ENCODE data around the gene GOLM1.

Gene GOLM1

DNA sequence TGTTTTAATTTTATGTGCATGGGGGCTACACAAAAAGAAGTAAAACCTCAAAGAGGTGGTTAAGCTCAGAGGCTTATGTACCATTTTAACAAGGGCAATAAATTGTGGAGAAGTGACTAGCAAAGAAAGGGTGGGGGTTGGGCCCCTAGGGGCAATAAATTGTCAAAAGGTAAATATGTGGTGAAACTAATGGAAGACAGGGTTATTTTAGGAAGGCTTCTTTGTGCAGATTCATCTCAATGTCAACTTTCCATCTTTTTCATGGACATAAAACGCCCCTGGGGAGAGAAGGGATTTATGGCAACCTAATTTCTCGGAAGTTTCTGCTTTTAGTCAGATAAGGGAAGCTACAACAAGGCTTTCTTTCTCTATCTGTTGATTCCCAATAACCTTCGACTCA is 42.5 kb upstream of the GOLM1 start (continued):
- TF ChIP-seq, protein P1, sequence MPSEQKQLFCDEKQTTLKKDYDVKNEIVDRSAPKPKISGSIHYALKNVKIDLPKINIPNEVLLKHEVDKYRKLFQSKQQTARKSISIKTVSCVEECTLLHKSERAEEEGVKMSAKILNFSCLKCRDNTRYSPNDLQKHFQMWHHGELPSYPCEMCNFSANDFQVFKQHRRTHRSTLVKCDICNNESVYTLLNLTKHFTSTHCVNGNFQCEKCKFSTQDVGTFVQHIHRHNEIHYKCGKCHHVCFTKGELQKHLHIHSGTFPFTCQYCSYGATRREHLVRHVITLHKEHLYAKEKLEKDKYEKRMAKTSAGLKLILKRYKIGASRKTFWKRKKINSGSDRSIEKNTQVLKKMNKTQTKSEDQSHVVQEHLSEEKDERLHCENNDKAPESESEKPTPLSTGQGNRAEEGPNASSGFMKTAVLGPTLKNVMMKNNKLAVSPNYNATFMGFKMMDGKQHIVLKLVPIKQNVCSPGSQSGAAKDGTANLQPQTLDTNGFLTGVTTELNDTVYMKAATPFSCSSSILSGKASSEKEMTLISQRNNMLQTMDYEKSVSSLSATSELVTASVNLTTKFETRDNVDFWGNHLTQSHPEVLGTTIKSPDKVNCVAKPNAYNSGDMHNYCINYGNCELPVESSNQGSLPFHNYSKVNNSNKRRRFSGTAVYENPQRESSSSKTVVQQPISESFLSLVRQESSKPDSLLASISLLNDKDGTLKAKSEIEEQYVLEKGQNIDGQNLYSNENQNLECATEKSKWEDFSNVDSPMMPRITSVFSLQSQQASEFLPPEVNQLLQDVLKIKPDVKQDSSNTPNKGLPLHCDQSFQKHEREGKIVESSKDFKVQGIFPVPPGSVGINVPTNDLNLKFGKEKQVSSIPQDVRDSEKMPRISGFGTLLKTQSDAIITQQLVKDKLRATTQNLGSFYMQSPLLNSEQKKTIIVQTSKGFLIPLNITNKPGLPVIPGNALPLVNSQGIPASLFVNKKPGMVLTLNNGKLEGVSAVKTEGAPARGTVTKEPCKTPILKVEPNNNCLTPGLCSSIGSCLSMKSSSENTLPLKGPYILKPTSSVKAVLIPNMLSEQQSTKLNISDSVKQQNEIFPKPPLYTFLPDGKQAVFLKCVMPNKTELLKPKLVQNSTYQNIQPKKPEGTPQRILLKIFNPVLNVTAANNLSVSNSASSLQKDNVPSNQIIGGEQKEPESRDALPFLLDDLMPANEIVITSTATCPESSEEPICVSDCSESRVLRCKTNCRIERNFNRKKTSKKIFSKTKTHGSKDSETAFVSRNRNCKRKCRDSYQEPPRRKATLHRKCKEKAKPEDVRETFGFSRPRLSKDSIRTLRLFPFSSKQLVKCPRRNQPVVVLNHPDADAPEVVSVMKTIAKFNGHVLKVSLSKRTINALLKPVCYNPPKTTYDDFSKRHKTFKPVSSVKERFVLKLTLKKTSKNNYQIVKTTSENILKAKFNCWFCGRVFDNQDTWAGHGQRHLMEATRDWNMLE (tag by site-specific recombination; conservative IDR thresholded peaks at IDR 0.05; ENCODE audit: low read depth): no peak
- TF ChIP-seq ZNF776 (tag by site-specific recombination; IDR thresholded peaks at IDR 0.05; ENCODE audit: borderline replicate concordance) (0 out of 2 replicates have a peak, but pooled peaks have one; percentile 29), ZFP69B (tag by site-specific recombination; IDR thresholded peaks at IDR 0.05) (no peak), ZNF560 (tag by site-specific recombination; IDR thresholded peaks at IDR 0.05; ENCODE audit: borderline replicate concordance) (no peak), BCL11A (tag by site-specific recombination; IDR thresholded peaks at IDR 0.05; ENCODE audit: low read depth) (no peak), ZSCAN30 (tag by site-specific recombination; IDR thresholded peaks at IDR 0.05) (peak; percentile 96), ZNF610 (tag by site-specific recombination; IDR thresholded peaks at IDR 0.05; ENCODE audit: borderline replicate concordance) (peak; percentile 94), ZXDB (tag by site-specific recombination; IDR thresholded peaks at IDR 0.05) (peak; percentile 93), ZNF76 (tag by site-specific recombination; IDR thresholded peaks at IDR 0.05; ENCODE audit: borderline replicate concordance, low read depth) (no peak; the same call in 1 of the 2 replicates), GLIS2 (tag by site-specific recombination; IDR thresholded peaks at IDR 0.05) (no peak), ZFHX2 (tag by site-specific recombination; conservative IDR thresholded peaks at IDR 0.05) (no peak), ZNF140 (tag by site-specific recombination; IDR thresholded peaks at IDR 0.05) (no peak), GLI4 (tag by site-specific recombination; IDR thresholded peaks at IDR 0.05) (no peak), ZNF214 (tag by site-specific recombination; IDR thresholded peaks at IDR 0.05; ENCODE audit: borderline replicate concordance) (no peak; the same call in 1 of the 2 replicates), SALL2 (tag by site-specific recombination; IDR thresholded peaks at IDR 0.05; ENCODE audit: borderline replicate concordance) (no peak), ZNF785 (tag by site-specific recombination; IDR thresholded peaks at IDR 0.05) (no peak), ZNF366 (tag by site-specific recombination; conservative IDR thresholded peaks at IDR 0.05) (no peak), ZNF660 (tag by site-specific recombination; IDR thresholded peaks at IDR 0.05) (no peak), ZNF624 (tag by site-specific recombination; IDR thresholded peaks at IDR 0.05) (no peak), ZNF10 (tag by site-specific recombination; IDR thresholded peaks at IDR 0.05) (no peak), ZFP3 (tag by site-specific recombination; IDR thresholded peaks at IDR 0.05; ENCODE audit: low read depth) (no peak)
- TF ChIP-seq, protein P2, sequence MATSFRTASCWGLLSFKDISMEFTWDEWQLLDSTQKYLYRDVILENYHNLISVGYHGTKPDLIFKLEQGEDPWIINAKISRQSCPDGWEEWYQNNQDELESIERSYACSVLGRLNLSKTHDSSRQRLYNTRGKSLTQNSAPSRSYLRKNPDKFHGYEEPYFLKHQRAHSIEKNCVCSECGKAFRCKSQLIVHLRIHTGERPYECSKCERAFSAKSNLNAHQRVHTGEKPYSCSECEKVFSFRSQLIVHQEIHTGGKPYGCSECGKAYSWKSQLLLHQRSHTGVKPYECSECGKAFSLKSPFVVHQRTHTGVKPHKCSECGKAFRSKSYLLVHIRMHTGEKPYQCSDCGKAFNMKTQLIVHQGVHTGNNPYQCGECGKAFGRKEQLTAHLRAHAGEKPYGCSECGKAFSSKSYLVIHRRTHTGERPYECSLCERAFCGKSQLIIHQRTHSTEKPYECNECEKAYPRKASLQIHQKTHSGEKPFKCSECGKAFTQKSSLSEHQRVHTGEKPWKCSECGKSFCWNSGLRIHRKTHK (tag by site-specific recombination; IDR thresholded peaks at IDR 0.05): no peak
- TF ChIP-seq, protein P3, sequence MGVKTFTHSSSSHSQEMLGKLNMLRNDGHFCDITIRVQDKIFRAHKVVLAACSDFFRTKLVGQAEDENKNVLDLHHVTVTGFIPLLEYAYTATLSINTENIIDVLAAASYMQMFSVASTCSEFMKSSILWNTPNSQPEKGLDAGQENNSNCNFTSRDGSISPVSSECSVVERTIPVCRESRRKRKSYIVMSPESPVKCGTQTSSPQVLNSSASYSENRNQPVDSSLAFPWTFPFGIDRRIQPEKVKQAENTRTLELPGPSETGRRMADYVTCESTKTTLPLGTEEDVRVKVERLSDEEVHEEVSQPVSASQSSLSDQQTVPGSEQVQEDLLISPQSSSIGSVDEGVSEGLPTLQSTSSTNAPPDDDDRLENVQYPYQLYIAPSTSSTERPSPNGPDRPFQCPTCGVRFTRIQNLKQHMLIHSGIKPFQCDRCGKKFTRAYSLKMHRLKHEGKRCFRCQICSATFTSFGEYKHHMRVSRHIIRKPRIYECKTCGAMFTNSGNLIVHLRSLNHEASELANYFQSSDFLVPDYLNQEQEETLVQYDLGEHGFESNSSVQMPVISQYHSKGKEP (tag by site-specific recombination; IDR thresholded peaks at IDR 0.05): peak; percentile 93
- TF ChIP-seq, protein P4, sequence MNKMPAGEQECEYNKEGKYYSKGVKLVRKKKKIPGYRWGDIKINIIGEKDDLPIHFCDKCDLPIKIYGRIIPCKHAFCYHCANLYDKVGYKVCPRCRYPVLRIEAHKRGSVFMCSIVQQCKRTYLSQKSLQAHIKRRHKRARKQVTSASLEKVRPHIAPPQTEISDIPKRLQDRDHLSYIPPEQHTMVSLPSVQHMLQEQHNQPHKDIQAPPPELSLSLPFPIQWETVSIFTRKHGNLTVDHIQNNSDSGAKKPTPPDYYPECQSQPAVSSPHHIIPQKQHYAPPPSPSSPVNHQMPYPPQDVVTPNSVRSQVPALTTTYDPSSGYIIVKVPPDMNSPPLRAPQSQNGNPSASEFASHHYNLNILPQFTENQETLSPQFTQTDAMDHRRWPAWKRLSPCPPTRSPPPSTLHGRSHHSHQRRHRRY (tag by site-specific recombination; IDR thresholded peaks at IDR 0.05): no peak
- TF ChIP-seq, protein P5, sequence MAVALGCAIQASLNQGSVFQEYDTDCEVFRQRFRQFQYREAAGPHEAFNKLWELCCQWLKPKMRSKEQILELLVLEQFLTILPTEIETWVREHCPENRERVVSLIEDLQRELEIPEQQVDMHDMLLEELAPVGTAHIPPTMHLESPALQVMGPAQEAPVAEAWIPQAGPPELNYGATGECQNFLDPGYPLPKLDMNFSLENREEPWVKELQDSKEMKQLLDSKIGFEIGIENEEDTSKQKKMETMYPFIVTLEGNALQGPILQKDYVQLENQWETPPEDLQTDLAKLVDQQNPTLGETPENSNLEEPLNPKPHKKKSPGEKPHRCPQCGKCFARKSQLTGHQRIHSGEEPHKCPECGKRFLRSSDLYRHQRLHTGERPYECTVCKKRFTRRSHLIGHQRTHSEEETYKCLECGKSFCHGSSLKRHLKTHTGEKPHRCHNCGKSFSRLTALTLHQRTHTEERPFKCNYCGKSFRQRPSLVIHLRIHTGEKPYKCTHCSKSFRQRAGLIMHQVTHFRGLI (tag by site-specific recombination; IDR thresholded peaks at IDR 0.05): peak; percentile 56; the same call in 1 of the 2 replicates

Data from HEK293 (cell line).